Adrenal gland (tissue), 12 donors: ENCODE measurements around the gene PPP1R37. TPM values are rescaled to one million over a fixed set of nuclear protein-coding genes. Genes with fewer than 3 reads are reported as not detected.
"Not testable (repeated sequence)": the region's sequence is repeated elsewhere in the genome, so short reads cannot be mapped to it uniquely, and the experiment has no call there.

Experiments
- DNase-seq, 7 donors: peaks; one replicate each; pipeline ENCODE4 v3.0.0-alpha.2; 2019 to 2020
- H3K27ac ChIP-seq, 5 donors: fragments of 200-600 bp; sonication (generic) in 4 of 5; 1 replicate in 3 of 5; 2 replicates in 2 of 5; pipeline versions ENCODE4 v1.5.1 to v1.8.0; 2016 to 2020; ENCODE audit warnings: mild to moderate bottlenecking in 1 of 5
- H3K27me3 ChIP-seq: fragments of 200-600 bp; 2 replicates; pipeline ENCODE4 v1.8.0; 2021
- H3K36me3 ChIP-seq, 2 donors: fragments of 200-600 bp; replicated peaks in 1 of 2; 1 replicate in 1 of 2; 2 replicates in 1 of 2; pipeline versions ENCODE4 v1.5.1 to v1.8.0; 2018 to 2022
- H3K4me1 ChIP-seq, 2 donors: fragments of 200-600 bp; replicated peaks in 1 of 2; 1 replicate in 1 of 2; 2 replicates in 1 of 2; pipeline versions ENCODE4 v1.5.1 to v1.8.0; 2018 to 2021
- H3K4me3 ChIP-seq, 4 donors: fragments of 200-600 bp; sonication (generic) in 3 of 4; one replicate each; pipeline ENCODE4 v1.5.1; 2016 to 2018
- H3K9me3 ChIP-seq, 3 donors: fragments of 200-600 bp; sonication (generic) in 1 of 3; replicated peaks in 1 of 3; 1 replicate in 2 of 3; 2 replicates in 1 of 3; pipeline versions ENCODE4 v1.5.1 to v1.8.0; 2016 to 2021
- CTCF ChIP-seq, 6 experiments: fragments of 450-650 bp in 4 of 6; fragments of 200-600 bp in 2 of 6; sonication (generic) in 1 of 6; IDR thresholded peaks; 1 replicate in 5 of 6; 2 replicates in 1 of 6; pipeline versions ENCODE4 v1.5.1 to v1.8.0; 2016 to 2021; ENCODE audit warnings: antibody characterized with exemption in 6 of 6, mild to moderate bottlenecking in 2 of 6, moderate library complexity in 1 of 6
- POLR2A ChIP-seq, 2 donors: fragments of 450-650 bp; IDR thresholded peaks; one replicate each; pipeline ENCODE4 v1.6.1; 2017; ENCODE audit warnings: antibody characterized with exemption in 2 of 2, mild to moderate bottlenecking in 2 of 2, moderate library complexity in 1 of 2
- WGBS, 4 donors: extraction: QIAGEN DNeasy Blood & Tissue Kit in 2 of 4; methylation state at CpG; one replicate each; pipeline versions ENCODE4 v1.1.5 to v1.1.7; 2013 to 2017; 5-methylcytosine and 5-hydroxymethylcytosine counted together
- intact Hi-C, 2 donors: fragments of 100-400 bp; cut with DNase I; formaldehyde crosslinking; loops; one replicate each; pipeline versions ENCODE4 v1.14.1 to v1.15.0; 2022 to 2023
- polyA plus RNA-seq, 3 donors: library from polyadenylated mRNA; stranded (reverse); fragments of 200-250 nt in 2 of 3; fragments of 350-450 nt in 1 of 3; fragmentation: Illumina TruSeq in 1 of 3; extraction: RNeasy Lipid Tissue Mini Kit (QIAGEN cat#74804) in 1 of 3; gene quantifications; one replicate each; pipeline ENCODE4 v1.2.3, GENCODE V29; 2013 to 2014
- total RNA-seq, 9 donors: library from RNA; depleted of rRNA in 4 of 9; stranded (reverse); fragments of >200 nt in 4 of 9; fragments of 120-200 nt in 1 of 9; fragmentation: NEBNext Ultra II Directional in 1 of 9; extraction: Animal tissue kit (Norgen Biotek cat#: 25700) in 1 of 9; gene quantifications; one replicate each; pipeline versions ENCODE4 v1.1.0 to v1.2.4, GENCODE V29; 2013 to 2023
- donor health status: healthy with polysubstance abuse.
- donor health status: Bipolar disorder and iron deficiency.
- donor health status: DM: yes; HTN: yes; CAD: no.
- donor health status: DM: no; HTN: no; CAD: no.
- donor health status: DM: no; HTN: no; CAD: no.
- donor health status: DM: yes; HTN: yes; CAD: no.

The PPP1R37 gene
- total and polyA plus RNA-seq, 12 donors, result 16.4 to 244 (median 51.8) TPM

GRCh38 chr19:45118106-45118505 lies 25.1 kb downstream of the PPP1R37 start:
- Histone ChIP-seq H3K4me1 (peaks cover 24 to 50% of the 10 kb centered on the region in 2 donors), H3K27ac (peak overlapping the region; percentile 14 to 92 (median 89)), H3K27me3 (no peaks in the 10 kb centered on the region), H3K9me3 (no peaks in the 10 kb centered on the region), H3K4me3 (no peak overlapping the region), H3K36me3 (no peaks in the 10 kb centered on the region)
- WGBS, 4 donors, result 14 to 76% (median 41%) methylated on average over 1 to 5 of the region's 5 CpGs
- no peak for DNase-seq
- intact Hi-C loops, result no loop called here
- peak in 1 of 2 donors; percentile 3 for TF ChIP-seq POLR2A (IDR thresholded peaks at IDR 0.05)
- TF ChIP-seq CTCF (IDR thresholded peaks at IDR 0.05), result no peak

DNA sequence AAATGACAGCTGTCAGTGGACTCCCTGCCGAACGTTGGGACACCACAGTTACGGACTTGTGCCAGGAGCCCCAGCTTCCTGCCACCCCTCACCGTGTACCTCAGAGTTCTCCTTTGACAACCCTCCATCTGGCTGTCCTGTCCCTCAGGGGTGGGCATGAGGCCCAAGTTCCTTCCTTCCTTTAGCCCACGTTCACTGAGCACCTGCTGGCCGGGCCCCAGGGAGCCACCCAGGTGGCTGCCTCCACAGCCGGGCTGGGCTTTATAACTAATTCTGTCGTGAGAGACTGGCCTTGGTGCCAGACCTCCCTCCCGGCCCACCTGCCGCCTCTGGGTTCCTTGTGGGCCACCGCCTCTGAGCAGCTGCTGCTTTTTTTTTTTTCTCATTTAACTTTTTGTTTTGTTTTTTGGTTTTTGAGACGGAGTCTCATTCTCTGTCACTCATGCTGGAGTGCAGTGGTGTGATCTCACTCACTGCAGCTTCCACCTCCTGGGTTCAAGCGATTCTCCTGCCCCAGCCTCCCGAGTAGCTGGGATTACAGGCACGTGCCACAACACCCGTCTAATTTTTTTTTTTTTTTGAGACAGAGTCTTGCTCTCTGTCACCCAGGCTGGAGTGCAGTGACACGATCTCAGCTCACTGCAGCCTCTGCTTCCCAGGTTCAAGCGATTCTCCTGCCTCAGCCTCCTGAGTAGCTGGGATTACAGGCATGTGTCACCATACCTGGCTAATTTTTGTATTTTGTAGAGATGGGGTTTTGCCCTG lies 25.8 kb downstream of the PPP1R37 start:
- H3K9me3 ChIP-seq, DNase-seq, H3K4me3 ChIP-seq, H3K27me3 ChIP-seq, H3K36me3 ChIP-seq, intact Hi-C loops: not testable (repeated sequence)
- peaks cover 24 to 44% of the 10 kb centered on the region in 2 donors for H3K4me1 ChIP-seq
- H3K27ac ChIP-seq, result peak overlapping the region in 4 of 5 donors; percentile 25 to 92 (median 90)
- 42 to 60% (median 50%) methylated on average over 14 to 18 of the region's 18 CpGs for WGBS, 4 donors

DNA sequence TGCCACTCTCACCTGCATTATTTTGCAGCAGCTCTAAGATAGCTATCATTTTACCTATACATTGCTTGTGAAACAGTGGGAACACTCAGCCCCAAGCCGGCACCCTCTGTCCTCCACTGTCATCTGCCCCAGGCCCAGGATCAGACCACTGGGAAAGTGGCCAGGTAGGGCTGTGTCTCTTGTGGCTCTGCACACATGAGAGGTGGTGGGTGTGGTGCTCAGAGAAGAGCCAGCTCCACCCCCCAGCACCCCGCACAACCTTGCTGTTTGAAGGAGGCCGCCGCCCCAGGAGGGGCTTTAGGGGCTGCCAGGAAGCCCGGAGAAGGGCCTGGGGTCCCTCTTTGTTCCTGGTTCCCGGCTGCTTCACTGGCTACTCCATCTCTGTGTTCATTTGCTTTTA lies 26.6 kb downstream of the PPP1R37 start:
- peaks cover 24 to 44% of the 10 kb centered on the region in 2 donors for H3K4me1 ChIP-seq
- H3K27ac ChIP-seq, result peak overlapping the region in 1 of 5 donors; percentile 92
- 85 to 92% (median 88%) methylated on average over 6 of the region's 6 CpGs for WGBS, 4 donors
- no peaks in the 10 kb centered on the region for H3K9me3 ChIP-seq
- intact Hi-C loops, result no loop called here
- TF ChIP-seq POLR2A (IDR thresholded peaks at IDR 0.05) (no peak), CTCF (IDR thresholded peaks at IDR 0.05) (no peak)
- no peak overlapping the region for H3K4me3 ChIP-seq
- no peaks in the 10 kb centered on the region for H3K27me3 ChIP-seq
- H3K36me3 ChIP-seq, result no peaks in the 10 kb centered on the region
- no peak for DNase-seq

- H3K4me1 ChIP-seq, result peaks cover 24 to 53% of the 10 kb centered on the region in 2 donors
- intact Hi-C loops, result no loop called here
- 83 to 89% (median 86%) methylated on average over 3 to 11 of the region's 11 CpGs for WGBS, 4 donors
- no peak overlapping the region for H3K4me3 ChIP-seq
- no peaks in the 10 kb centered on the region for H3K27me3 ChIP-seq
- no peaks in the 10 kb centered on the region for H3K36me3 ChIP-seq
- DNase-seq, result no peak
- no peaks in the 10 kb centered on the region for H3K9me3 ChIP-seq
- TF ChIP-seq POLR2A (IDR thresholded peaks at IDR 0.05) (no peak), CTCF (IDR thresholded peaks at IDR 0.05) (no peak)
- no peak overlapping the region for H3K27ac ChIP-seq
These were observed 28.9 kb downstream of the PPP1R37 start for GRCh38 chr19:45121827-45122345.
